HG02981 (cell line): ENCODE results near the gene CWC27.
"Not testable (repeated sequence)": the region's sequence is repeated elsewhere in the genome, so short reads cannot be mapped to it uniquely, and the experiment has no call there.

Experiments
- ATAC-seq: cut with Tn5 transposase; IDR thresholded peaks from one replicate; pipeline ENCODE4 v1.9.1; 2021; ENCODE audit warnings: mild to moderate bottlenecking, moderate library complexity; ENCODE audit not compliant: unreplicated experiment

CWC27 gene

DNA sequence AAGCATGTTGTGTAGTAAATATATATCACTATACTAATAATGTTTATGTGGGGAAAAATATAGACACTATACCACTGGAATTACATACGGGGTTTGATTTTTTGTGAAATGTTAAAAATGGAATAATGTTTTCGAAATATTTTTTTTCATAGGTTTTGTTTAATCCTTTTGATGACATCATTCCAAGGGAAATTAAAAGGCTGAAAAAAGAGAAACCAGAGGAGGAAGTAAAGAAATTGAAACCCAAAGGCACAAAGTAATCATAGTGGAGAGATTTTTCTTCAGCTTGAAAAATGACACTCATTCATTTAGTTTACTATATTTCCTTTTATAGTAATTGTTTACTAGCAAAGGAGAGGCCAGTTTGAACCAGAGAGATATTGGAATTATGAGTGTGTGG is 17.6 kb downstream of the CWC27 start:
- no peak for ATAC-seq

DNA sequence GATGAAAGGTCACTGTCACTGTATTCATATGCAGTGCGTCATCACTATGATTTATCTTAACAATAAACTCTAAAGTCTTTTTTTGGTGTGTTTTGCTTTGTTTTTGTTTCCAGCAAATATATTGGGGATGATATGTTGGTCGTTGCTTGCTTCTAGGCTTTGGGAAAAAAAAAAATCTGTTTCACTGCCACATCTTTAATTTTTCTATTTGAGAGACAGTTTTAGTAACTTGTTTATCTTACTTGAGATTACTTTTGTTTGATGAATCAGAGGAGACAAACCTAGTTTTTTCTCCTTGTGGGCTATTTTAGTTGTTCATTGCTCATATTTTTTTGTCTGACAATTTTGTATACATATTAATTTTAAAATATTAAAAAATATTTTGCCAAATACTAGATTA is 19.4 kb downstream of the CWC27 start:
- ATAC-seq = no peak

DNA sequence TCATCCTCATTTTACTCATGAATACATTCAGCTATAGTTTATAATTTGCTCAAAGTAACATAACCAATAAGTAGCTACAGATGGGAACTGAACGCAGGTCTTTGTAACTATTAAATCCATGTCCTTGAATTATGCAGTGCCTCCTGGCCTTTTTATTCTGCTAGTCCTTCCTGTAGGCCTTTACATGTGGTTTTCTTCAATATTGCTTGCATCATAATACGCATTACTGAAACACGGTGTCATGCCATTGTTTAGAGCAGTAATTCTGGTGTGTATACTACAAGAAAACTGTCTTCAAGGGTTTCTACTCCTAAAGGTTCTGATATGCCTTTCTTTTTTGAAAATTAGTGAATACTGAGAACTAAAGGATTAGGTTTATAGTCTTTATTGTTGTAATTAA is 20.7 kb downstream of the CWC27 start:
- ATAC-seq = no peak

DNA sequence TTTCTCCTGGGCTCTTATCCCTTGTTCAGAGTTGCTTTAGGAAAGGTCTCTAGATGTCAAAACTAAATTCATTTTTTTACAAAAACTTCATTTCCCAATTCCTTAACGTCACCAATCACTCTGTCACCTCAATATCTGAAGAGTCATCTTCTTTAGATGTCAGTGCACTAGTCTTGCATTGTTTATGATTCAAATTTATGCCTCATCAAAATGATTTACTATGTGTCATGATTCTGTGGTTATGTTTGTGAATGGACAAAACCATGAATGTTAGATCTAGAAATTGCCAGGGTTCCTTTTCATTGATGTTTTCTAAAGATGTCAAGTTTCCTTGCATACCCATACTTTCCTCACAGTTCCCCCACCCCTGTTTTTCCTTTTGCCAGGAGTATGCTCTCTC is 21.5 kb downstream of the CWC27 start:
- no peak for ATAC-seq

DNA sequence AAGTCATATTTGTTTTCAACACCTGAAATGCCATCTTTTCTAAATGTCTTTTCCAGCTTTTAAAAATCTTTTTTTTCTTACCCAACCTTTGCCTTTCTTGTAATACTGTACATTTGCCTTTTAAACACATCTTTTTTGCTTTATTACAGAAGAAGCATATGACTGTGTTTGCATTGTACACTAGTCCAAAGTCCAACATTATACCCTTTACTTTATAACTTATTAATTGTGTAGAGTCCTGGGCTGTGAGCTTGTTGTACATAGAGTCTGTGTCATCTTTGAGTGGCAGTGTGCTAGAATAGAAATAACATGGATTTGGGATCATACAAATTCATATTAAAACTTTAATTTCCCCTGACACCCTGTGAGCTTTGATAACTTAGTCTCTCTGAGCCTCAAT is 23.7 kb downstream of the CWC27 start:
- ATAC-seq = no peak

DNA sequence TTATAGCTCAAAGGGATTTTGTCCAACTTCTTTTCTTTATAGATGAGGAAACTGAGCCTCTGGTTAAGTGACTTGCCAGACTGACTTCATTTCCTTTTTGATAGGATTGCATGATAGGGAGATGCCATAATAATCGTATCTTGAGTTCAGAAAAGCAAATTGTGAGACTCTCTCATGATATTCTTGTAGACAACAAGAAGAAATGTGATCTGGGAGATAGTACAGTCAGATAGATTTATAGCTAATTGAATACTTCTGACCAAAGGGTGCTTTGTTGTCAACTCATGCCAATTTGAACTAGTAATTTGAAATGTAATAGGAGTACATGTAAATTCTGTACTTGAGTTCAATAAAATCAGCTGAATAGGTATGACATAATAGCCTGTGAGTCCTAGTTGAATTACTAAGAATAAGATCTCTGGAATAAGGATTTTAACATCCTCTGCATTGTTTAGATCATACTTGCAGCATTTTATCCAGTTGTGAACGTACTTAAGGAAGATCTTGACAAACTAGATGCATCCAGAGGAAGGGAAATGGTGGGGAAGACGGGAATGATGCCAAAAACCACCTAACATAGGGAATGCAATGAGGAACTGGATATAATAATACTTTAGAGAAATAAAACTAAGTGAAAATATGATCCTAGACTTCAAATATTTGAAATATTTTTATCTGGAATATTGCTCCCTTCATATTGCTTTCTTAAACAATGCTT is 25.5 kb downstream of the CWC27 start:
- no peak for ATAC-seq

DNA sequence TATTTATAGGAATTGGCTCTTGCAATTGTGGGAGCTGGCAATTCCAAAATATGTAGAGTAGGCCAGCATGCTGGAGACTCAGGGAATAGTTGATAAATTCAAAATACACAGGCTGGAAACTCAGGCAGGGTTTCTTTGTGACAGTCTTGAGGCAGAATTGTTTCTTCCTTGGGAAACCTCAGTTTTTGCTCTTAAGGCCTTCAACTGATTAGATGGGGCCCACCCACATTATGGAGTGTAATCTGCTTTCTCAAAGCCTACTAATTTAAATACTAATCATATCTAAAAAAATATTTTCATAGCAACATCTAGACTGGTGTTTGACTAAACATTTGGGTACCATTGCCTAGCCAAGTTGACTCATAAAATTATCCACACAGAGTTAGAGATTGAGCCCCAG is 27.6 kb downstream of the CWC27 start:
- no peak for ATAC-seq

DNA sequence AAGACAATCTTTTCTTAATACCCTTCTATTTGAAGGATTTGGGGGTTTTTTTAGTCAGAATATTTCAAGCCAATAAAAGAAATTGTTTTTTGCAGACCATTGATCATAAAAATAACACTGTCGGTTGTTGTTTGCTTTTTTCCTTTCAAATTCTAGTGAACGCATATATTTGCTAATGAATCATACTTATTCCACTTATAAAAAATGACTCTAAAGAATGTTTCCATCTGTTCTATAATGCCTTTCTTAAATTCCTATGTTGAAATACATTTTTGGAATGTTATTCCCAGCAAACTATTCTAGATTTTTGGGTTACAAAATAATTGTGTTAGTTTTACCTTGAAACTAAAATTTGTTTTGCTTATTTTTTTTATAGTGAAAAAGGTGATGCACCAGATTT is 32.2 kb downstream of the CWC27 start:
- no peak for ATAC-seq

DNA sequence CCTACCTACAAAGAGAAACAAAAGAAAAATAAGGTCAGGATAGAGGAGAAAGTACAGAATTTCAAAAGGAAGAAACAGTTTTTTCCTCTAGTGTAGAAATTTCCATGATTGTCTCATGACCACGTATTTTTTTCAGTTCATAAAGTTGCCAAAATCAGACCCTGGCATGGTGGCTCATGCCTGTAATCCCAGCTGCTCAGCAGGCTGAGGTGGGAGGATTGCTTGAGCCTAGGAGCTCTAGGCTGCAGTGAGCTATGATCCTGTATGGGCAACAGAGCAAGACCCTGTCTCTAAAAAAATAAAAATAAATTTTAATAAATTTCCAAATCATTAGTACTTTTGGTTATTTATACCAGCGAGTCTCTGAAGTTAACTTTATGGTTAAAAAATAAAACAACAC is 37.8 kb downstream of the CWC27 start:
- ATAC-seq = no peak

DNA sequence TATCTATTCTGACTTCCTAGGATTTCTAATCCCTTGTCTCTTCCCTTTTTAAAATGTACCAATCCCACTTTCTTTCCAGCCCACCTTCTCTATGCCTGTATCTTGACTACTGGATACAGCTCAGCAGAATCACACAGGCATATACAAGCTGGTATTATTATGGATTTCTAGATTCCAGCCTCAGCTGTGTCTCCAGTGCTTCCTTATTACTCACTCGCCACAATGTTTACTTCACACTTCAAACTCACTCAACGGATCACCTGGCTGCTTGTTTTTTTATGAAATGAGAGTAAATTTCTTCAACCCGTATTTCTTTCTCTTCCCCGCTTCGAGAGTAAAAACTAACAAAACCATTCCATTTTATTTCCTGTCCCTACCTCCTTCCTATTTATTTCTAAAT is 38.8 kb downstream of the CWC27 start:
- no peak for ATAC-seq

DNA sequence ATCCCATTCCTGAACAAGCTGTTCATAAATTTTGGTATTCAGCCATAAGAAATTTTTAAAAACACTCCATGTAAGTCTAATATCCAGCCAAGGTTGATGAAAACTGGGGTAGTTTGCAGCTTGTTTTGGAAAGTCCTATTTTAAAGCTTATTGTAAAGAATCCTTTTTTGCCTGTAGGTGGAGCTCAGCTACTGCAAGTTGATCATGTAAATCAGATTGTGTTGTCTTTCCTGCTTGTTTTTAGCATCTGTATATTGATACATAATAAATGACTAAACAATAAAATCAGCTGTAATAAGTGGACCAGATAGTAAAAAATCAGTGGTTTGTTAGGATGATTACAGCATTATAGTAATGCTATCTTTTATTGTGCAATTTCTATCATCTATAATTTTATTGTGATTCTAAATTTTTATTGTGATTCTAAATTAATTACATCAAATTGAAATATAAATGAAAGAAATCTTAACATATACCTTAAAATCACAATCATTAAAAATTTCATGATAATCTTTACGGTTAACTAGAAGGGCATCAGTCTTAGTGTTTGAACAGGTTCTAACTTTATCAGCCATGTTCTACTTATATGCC is 42.4 kb downstream of the CWC27 start:
- no peak for ATAC-seq

DNA sequence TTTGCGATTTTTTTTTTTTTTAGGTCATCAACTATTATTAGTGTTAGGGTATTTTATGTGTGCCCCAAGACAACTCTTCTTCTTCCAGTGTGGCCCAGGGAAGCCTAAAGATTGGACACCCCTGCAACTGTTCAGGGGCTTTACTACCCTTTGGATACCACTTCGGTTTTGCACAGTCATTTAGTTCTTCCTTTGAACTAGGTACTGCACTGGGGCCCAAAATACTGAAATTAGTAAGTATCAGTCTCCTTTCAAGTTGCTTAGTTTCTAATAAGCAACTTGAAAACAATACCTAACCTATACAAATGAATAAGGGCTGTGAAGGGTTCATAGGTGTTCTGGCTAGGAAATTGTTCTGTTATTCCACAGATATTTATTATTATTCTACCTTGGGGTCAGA is 45.3 kb downstream of the CWC27 start:
- peak; percentile 96 for ATAC-seq

DNA sequence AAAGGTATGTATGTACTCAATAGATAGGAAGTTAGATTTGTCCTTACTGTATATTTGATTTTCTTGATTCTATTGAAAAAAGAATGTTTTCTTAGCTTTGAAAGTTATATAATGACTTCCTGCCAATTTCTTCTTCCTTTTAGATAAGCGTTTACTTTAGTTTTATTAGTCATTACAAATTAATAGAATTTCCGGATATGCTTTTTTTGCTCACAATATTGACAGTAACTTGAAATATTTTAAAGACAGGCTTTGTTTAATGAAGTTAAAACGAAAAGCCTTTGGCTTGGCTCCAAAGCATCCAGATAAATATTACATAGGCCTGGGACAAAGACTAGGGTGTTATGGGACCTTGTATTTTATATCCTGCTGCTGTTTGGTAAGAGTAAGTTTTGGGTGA is 49.5 kb downstream of the CWC27 start:
- ATAC-seq = no peak

DNA sequence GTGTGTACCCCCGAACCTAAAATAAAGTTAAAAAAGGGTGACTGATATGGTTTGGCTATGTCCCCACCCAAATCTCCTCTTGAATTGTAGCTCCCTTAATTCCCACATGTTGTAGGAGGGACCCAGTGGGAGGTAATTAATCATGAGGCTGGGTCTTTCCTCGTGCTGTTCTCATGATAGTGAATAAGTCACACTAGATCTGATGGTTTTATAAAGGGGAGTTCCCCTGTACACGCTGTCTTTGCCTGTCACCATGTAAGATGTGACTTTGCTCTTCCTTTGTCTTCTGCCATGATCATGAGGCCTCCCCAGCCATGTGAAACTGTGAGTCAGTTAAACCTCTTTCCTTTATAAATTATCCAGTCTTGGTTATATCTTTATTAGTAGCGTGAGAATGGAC is 50.6 kb downstream of the CWC27 start:
- ATAC-seq = not testable (repeated sequence)

DNA sequence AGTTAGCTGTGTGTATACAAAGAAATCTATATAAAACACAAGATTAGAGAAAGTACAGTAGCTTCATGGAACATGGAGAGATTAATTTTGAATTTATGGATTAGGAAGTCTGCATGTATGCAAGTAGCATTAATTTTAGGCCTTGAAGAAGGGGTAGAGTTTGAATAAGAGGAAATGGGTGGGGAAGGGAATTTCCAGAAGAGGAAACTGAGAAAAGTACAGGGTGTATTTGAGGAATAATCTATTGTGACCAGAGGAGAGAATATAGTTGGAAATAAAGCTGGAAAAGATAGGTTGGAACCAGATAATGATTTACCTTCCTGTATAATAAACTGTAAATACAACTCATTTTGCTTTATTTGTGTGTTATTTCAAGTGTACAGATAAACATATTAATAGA is 53.6 kb downstream of the CWC27 start:
- no peak for ATAC-seq

DNA sequence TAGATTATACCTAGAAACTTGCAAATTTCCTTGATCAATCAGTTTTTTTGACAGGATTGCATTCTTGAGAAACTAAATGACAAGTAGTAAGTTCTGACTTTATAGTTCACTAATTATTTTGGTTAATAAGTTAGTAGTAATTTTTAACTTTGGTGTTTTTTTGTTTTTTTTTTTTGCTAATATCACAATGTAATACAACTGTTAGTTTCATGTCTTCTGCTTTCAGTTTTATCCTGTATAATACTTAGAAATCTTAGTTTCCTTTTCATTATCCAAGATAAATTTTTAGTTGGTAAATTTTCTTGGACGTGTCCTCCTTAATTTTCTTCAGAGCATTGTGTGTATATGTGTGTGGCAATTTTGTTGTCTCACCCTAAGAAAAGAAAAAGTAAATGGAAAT is 57.8 kb downstream of the CWC27 start:
- ATAC-seq = peak; percentile 45

DNA sequence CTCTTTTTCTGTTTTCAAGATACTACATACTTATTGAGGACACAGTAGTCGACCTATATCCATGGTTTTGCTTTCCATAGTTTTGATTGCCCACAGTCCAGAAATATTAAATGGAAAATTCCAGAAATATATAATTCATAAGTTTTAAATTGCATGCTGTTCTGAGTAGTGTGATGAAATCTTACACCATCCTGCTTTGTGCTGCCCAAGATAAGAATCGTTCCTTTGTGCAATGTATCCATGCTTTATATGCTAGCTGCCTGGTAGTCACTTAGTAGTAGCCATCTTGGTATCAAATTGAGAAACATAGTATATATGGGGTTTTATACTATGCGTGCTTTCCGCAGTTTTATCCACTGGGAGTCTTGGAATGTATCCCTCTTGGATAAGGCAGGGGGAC is 59.0 kb downstream of the CWC27 start:
- ATAC-seq = no peak

DNA sequence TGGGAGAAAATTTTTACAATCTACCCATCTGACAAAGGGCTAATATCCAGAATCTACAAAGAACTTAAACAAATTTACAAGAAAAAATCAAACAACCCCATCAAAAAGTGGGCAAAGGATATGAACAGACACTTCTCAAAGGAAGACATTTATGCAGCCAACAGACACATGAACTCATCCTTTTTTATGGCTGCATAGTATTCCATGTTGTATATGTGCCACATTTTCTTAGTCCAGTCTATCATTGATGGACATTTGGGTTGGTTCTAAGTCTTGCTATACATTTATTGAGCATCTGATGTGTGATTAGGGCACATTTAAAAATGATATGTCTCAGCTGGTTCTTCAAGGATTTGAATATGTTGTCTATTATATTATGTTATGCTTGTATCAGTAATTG is 61.9 kb downstream of the CWC27 start:
- not testable (repeated sequence) for ATAC-seq

DNA sequence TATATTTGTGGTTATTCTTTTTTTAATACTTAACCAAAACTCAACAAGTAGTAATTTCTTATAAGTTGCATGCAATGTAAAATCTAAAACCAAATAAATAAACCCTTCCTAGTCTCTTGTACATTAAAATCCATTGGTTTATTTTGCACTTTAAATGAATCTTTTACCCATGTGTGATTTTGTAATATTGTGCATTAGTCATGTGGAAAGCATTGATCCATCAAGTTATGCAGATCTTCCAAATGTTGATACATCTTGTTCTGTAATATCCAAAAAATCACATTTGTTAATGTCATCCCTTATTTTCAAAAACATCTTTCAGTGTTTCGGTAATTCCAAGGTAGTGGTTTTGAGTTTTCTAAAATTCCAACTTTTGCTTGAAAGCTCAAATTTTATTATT is 63.3 kb downstream of the CWC27 start:
- no peak for ATAC-seq

DNA sequence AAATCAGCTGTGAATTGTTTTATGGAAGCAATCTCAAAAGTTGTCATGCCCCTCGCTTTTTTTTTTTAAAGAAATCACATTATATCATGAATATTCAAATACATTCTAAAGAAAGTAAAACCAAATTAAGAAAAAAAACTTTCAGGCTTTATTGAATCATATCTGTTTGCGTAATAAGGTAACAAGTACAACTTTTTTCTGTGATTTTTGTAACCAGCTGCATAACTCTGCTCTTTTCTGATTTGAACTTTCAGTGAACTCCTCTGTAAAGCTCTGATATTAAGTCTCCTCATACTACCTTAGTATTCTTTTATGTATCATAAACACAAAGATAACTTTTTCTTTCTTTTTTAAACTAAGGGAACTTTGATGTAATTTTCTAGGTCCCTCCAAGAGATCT is 65.3 kb downstream of the CWC27 start:
- ATAC-seq = no peak

DNA sequence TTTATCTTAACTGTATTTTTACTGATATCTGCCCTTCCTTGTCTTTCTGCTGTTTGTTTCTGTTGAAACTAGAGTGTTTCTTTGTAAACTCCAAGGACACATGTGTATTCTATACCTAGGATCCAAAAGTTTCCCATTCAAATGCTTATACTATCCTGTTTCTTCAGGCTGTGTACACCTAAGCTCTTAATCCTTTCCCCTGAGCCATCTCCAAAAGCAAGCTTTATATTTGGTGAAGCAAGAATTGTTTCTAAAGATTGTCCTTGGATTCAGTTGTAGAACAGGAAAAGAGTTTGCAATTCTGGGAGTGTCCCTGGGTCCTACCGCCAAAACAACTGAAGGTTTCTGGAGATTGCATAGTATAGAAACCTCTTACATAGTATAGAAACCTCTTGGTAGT is 65.9 kb downstream of the CWC27 start:
- ATAC-seq = no peak

DNA sequence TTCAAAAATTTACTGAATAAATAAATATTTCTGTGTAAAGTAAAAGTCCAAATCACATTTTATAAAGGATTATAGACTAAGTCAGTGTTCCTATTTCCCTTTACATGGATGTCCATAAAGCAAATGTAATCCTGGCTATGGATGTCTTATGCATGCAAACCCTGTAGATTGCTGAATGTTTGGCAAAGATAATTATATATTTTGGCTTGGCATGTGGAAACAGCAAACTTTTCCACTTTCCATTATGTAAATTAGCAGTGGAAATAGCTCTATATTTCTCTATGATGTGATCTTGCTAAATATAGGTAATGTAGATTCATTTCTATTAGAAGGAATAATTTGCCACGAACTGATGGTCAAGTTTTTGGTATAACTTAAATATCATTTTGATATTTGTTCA is 66.5 kb downstream of the CWC27 start:
- ATAC-seq = no peak

DNA sequence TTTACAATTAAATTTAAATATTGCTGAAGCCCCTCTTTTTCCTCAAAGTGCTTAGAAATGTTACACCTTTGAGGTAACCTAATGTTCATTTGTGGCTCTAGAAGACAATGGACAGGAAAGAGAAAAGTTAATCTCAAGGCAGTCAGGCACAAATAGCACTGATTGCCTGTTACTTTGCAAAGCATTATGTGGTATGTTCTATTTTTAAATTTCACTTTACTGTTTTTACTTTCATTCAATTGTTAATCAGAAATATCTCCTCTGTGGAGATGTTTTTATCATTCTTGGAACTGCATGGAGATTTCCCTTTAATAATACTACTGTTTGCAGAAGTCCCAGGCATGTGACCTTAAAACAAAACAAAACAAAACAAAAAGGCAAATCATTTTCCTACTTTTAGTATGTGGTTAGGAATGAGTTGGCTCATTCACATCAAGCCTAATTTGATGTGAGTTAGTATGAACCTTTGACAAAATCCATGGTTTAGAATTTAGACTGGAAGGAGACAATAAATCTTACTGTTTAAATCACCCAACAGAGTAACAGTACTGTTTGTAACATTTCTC is 67.5 kb downstream of the CWC27 start:
- no peak for ATAC-seq
